CD8-positive, alpha-beta memory T cell (primary cell): ENCODE data around the gene SKAP1. TPM values are rescaled to one million over a fixed set of nuclear protein-coding genes. Genes with fewer than 3 reads are reported as not detected.
A peak's percentile ranks its signal among the peaks of the same experiment; 100 is the strongest.
"Not testable (repeated sequence)": the region's sequence is repeated elsewhere in the genome, so short reads cannot be mapped to it uniquely, and the experiment has no call there.

Source experiments
- CTCF ChIA-PET: fragments of 350-600 bp; sonication (Branson Sonifier 250); formaldehyde crosslinking; loops from one replicate; lab custom pipeline; 2021; ENCODE audit warnings: antibody characterized with exemption; lab: Charles Lee
- POLR2A ChIA-PET: fragments of 350-600 bp; sonication (Branson Sonifier 250); formaldehyde crosslinking; loops from one replicate; lab custom pipeline; 2021; ENCODE audit warnings: antibody characterized with exemption; lab: Charles Lee
- DNase-seq, 5 donors: peaks; one replicate each; pipeline versions ENCODE4 v3.0.0 to v3.0.0-alpha.2; 2020 to 2022; ENCODE audit warnings: mixed read lengths in 1 of 5
- H3K27ac ChIP-seq: one replicate; pipeline ENCODE4 v1.7.0; 2013; ENCODE audit warnings: low read depth, mild to moderate bottlenecking, low read length, moderate library complexity
- H3K27me3 ChIP-seq: 2 replicates; pipeline ENCODE4 v1.7.0; 2013; ENCODE audit warnings: low read length, mild to moderate bottlenecking; ENCODE audit not compliant: insufficient read depth, poor library complexity, severe bottlenecking
- H3K36me3 ChIP-seq: 2 replicates; pipeline ENCODE4 v1.7.0; 2013; ENCODE audit warnings: mild to moderate bottlenecking, low read length, moderate library complexity; ENCODE audit not compliant: insufficient read depth
- H3K4me1 ChIP-seq: 2 replicates; pipeline ENCODE4 v1.7.0; 2013; ENCODE audit warnings: mild to moderate bottlenecking, low read length, moderate library complexity; ENCODE audit not compliant: insufficient read depth
- H3K4me3 ChIP-seq: 2 replicates; pipeline ENCODE4 v1.7.0; 2013; ENCODE audit warnings: mild to moderate bottlenecking, low read length
- H3K9me3 ChIP-seq: 2 replicates; pipeline ENCODE4 v1.7.0; 2013; ENCODE audit warnings: mild to moderate bottlenecking, low read length
- H3K27ac Mint-ChIP-seq, 8 donors: one replicate each; pipeline ENCODE4 v1.8.0; 2020 to 2021; ENCODE audit warnings: mixed read lengths in 8 of 8, mild to moderate bottlenecking in 6 of 8, inconsistent platforms in 3 of 8, moderate library complexity in 3 of 8
- H3K27me3 Mint-ChIP-seq, 2 donors: one replicate each; pipeline ENCODE4 v1.8.0; 2020 to 2021; ENCODE audit warnings: mixed read lengths in 2 of 2, mild to moderate bottlenecking in 1 of 2, moderate library complexity in 1 of 2
- H3K36me3 Mint-ChIP-seq, 3 donors: one replicate each; pipeline ENCODE4 v1.8.0; 2020 to 2021; ENCODE audit warnings: mixed read lengths in 3 of 3, inconsistent platforms in 1 of 3, mild to moderate bottlenecking in 1 of 3
- H3K4me1 Mint-ChIP-seq, 3 donors: one replicate each; pipeline ENCODE4 v1.8.0; 2020 to 2021; ENCODE audit warnings: mixed read lengths in 3 of 3, inconsistent platforms in 1 of 3, mild to moderate bottlenecking in 1 of 3
- H3K4me3 Mint-ChIP-seq, 7 donors: one replicate each; pipeline ENCODE4 v1.8.0; 2020 to 2021; ENCODE audit warnings: mixed read lengths in 7 of 7, mild to moderate bottlenecking in 6 of 7, moderate library complexity in 4 of 7, inconsistent platforms in 2 of 7
- H3K9me3 Mint-ChIP-seq, 5 donors: one replicate each; pipeline ENCODE4 v1.8.0; 2020 to 2022; ENCODE audit warnings: mixed read lengths in 5 of 5, mild to moderate bottlenecking in 3 of 5, moderate library complexity in 2 of 5, inconsistent platforms in 1 of 5
- polyA plus RNA-seq: library from polyadenylated mRNA; unstranded; fragments of 300-500 nt; fragmentation: Illumina TruSeq; gene quantifications from one replicate; pipeline ENCODE4 v1.2.3, GENCODE V29; 2021
- total RNA-seq, 2 experiments: library from RNA; stranded (reverse); gene quantifications; one replicate each; pipeline ENCODE4 v1.2.3, GENCODE V29; 2021

Gene SKAP1
- total and polyA plus RNA-seq, 3 experiments from 2014 or later = 50.5 to 264 (median 56.0) TPM

DNA sequence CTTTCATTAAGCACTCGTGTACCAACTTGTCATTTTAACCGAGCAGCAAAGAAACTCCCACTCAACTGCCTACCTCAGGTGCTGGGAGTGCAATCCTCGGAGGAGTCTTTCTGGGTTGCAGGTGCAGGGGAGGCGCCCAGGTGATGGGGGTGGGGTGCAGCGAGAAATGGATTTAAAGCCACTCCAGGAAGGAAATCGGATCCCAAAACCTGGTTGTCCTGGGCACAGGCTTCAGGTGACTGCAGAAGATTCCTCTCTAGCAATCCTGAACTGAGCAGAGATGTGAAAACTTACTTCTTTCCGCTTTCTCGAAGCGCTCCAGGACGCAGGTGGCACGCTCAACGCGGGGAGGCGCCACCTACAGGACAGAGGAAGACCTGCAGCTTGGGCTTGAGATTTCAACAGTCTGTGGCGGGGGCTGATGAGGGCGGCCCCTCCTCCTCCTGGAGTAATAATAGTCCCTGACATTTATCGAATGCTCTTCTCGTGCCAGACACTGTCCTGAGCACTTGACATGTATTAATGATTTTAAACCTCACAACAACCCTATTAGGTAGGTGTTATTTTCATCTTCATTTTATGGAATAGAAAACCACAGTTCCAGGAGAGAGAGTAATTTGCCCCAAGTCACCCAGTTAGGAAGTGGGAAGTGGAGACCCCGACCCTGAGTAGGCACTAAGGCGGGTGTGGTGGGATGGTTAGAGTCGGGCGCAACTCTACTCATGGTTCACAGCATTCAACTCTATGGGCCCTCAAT is 27.2 kb upstream of the SKAP1 start:
- Histone ChIP-seq H3K4me1 (peaks cover 53% of the 10 kb centered on the region), H3K27ac (no peak overlapping the region), H3K4me3 (peak overlapping the region; percentile 37), H3K36me3 (no peaks in the 10 kb centered on the region), H3K9me3 (no peaks in the 10 kb centered on the region), H3K27me3 (no peaks in the 10 kb centered on the region)
- POLR2A ChIA-PET = interaction anchor here (0.5 to 0.7 kb wide), 4 partner anchors 18 to 188 kb away, joined by 3 to 4 read pairs (median 3); no protein-coding TSS in a partner anchor
- Mint-ChIP-seq H3K36me3 (peaks cover 0 to 1% (median 0%) of the 10 kb centered on the region in 3 donors), H3K27ac (peak overlapping the region in 3 of 8 donors; percentile 40 to 59 (median 55)), H3K9me3 (no peaks in the 10 kb centered on the region), H3K27me3 (peaks cover 0 to 1% of the 10 kb centered on the region in 2 donors), H3K4me3 (peak overlapping the region; percentile 4 to 85 (median 71)), H3K4me1 (peaks cover 52 to 57% (median 55%) of the 10 kb centered on the region in 3 donors)
- DNase-seq = peak; percentile 59 to 84 (median 77)
- CTCF ChIA-PET = interaction anchor here (0.7 to 8.5 kb wide), 17 partner anchors 10 to 155 kb away, joined by 3 to 67 read pairs (median 4); partner anchors contain the start of gene HOXB5

DNA sequence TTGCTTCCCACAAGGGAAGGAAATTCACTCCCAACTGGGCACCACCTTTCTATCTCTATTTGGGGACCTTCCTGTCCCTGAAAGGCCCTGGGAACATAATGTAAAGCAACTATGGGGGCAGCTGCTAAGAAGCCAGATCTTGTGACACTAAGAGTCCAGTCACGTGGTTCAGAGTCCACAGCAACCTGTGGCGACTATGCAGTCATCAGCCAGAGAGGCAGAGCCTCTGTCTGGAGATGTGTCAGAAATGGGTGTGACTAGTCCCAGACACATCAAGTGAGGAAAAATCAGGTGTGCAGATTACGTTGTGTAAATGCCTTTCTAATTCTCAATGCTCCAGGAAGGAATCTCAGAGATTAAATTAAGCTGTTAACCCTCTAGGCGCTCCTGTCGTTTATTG is 26.6 kb upstream of the SKAP1 start:
- H3K4me3 ChIP-seq = peak overlapping the region; percentile 37
- no peak overlapping the region for H3K27ac ChIP-seq
- H3K9me3 ChIP-seq = no peaks in the 10 kb centered on the region
- H3K27me3 Mint-ChIP-seq = no peaks in the 10 kb centered on the region
- peak overlapping the region in 3 of 8 donors; percentile 3 to 60 (median 55) for H3K27ac Mint-ChIP-seq
- CTCF ChIA-PET = interaction anchor here (1.0 to 8.5 kb wide), 15 partner anchors 10 to 154 kb away, joined by 3 to 67 read pairs (median 4); partner anchors contain the start of gene HOXB5
- no peaks in the 10 kb centered on the region for H3K36me3 Mint-ChIP-seq
- DNase-seq = no peak
- no peaks in the 10 kb centered on the region for H3K36me3 ChIP-seq
- H3K4me1 Mint-ChIP-seq = peaks cover 57 to 63% (median 61%) of the 10 kb centered on the region in 3 donors
- POLR2A ChIA-PET = interaction anchor here (0.5 to 0.7 kb wide), 3 partner anchors 17 to 187 kb away, joined by 3 to 4 read pairs (median 3); no protein-coding TSS in a partner anchor
- H3K27me3 ChIP-seq = no peaks in the 10 kb centered on the region
- no peaks in the 10 kb centered on the region for H3K9me3 Mint-ChIP-seq
- peaks cover 59% of the 10 kb centered on the region for H3K4me1 ChIP-seq
- H3K4me3 Mint-ChIP-seq = peak overlapping the region in 6 of 7 donors; percentile 68 to 85 (median 71)

DNA sequence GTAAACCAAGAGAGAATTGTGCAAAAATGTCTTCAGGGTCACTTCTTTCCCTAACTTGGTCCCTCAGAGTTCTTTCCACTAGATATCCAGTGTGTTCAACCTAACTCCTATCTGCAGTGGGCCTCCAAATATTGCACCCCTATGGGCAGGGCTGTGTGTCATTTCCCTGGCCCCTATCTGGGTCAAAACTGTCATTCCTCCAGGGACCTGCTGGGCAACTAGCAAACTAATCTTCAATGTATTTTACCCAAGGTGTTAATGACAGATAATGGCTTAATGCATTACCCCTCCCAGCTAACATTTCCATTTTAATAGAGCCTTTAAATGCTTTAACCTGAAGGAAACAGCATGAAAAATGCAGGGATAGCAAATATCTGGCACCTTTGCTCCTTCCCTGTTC is 25.8 kb upstream of the SKAP1 start:
- Mint-ChIP-seq H3K4me3 (peak overlapping the region in 2 of 7 donors; percentile 10 to 40), H3K36me3 (no peaks in the 10 kb centered on the region), H3K27ac (peak overlapping the region in 3 of 8 donors; percentile 3 to 38 (median 24)), H3K9me3 (no peaks in the 10 kb centered on the region), H3K4me1 (peaks cover 63 to 71% (median 68%) of the 10 kb centered on the region in 3 donors), H3K27me3 (no peaks in the 10 kb centered on the region)
- ChIA-PET POLR2A (no interaction called here), CTCF (interaction anchor here (0.8 to 8.5 kb wide), 6 partner anchors 16 to 137 kb away, joined by 3 to 67 read pairs (median 6); partner anchors contain the start of gene HOXB5)
- Histone ChIP-seq H3K27ac (no peak overlapping the region), H3K4me1 (peaks cover 67% of the 10 kb centered on the region), H3K4me3 (no peak overlapping the region), H3K27me3 (no peaks in the 10 kb centered on the region), H3K9me3 (no peaks in the 10 kb centered on the region), H3K36me3 (no peaks in the 10 kb centered on the region)
- DNase-seq = no peak

DNA sequence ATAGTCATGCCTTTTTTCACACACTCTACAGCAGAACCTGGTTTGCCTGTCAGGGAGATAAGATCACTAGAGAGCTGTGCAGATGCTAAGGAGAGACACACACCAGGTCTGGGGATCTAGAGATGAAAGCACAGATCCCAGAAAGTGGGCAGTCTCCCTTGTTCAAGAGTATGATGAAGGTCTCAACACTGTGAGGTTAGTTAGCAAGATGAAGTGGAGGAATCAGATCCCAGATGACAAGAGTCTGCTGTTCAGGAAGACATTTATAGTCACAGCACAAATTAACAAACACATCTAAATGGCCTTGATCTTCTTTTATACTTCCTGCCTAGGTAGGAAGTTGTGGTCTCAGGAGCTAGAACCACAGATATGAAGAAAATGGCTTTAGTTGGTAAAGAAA is 23.4 kb upstream of the SKAP1 start:
- CTCF ChIA-PET = interaction anchor here (0.7 to 8.5 kb wide), 14 partner anchors 9 to 156 kb away, joined by 3 to 67 read pairs (median 4); partner anchors contain the start of gene HOXB5

DNA sequence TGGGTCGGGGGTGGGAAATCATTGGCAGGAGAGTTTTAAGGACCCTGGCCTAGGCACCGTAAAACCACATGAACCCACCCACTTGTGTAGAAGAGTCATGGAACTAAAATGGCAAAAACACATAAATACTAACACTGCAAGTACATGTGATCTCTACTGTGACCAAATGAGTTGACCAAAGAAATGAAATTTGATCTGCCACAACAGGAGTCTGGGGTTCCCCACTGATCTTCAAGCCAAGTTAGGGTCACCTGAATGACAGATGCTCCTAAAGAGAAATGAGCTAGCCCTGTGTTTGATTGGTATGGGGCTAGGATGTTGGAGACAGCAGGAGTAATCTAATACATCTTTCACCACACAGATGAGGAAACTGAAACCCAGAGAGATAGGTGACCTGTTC is 21.5 kb upstream of the SKAP1 start:
- Mint-ChIP-seq H3K27me3 (no peaks in the 10 kb centered on the region), H3K27ac (peak overlapping the region in 7 of 8 donors; percentile 17 to 88 (median 58))

More for the DNA sequence above, 23.4 kb upstream of the SKAP1 start:
- no peaks in the 10 kb centered on the region for H3K9me3 Mint-ChIP-seq
- peaks cover 68% of the 10 kb centered on the region for H3K4me1 ChIP-seq
- H3K27ac ChIP-seq = peak overlapping the region; percentile 11
- H3K27me3 Mint-ChIP-seq = no peaks in the 10 kb centered on the region
- POLR2A ChIA-PET = interaction anchor here (0.7 to 3.2 kb wide), 6 partner anchors 9 to 103 kb away, joined by 3 to 28 read pairs (median 3); no protein-coding TSS in a partner anchor
- H3K4me3 Mint-ChIP-seq = peak overlapping the region; percentile 3 to 84 (median 79)
- H3K27me3 ChIP-seq = no peaks in the 10 kb centered on the region
- peaks cover 0 to 2% (median 0%) of the 10 kb centered on the region in 3 donors for H3K36me3 Mint-ChIP-seq
- peak overlapping the region; percentile 16 to 97 (median 76) for H3K27ac Mint-ChIP-seq
- DNase-seq = peak in 2 of 5 donors; percentile 67 to 74
- H3K4me1 Mint-ChIP-seq = peaks cover 69 to 87% (median 83%) of the 10 kb centered on the region in 3 donors
- H3K9me3 ChIP-seq = no peaks in the 10 kb centered on the region
- peak overlapping the region; percentile 23 for H3K4me3 ChIP-seq
- no peaks in the 10 kb centered on the region for H3K36me3 ChIP-seq

DNA sequence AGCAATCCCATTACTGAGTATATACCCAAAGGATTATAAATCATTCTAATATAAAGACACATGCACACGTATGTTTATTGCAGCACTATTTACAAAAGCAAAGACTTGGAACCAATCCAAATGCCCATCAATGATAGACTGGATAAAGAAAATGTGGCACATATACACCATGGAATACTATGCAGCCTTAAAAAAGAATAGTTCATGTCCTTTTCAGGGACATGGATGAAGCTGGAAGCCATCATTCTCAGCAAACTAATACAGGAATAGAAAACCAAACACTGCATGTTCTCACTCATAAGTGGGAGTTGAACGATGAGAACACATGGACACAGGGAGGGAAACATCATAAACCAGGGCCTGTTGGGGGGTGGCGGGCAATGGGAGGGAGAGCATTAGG is 19.3 kb upstream of the SKAP1 start:
- H3K4me3 ChIP-seq, H3K27me3 Mint-ChIP-seq, DNase-seq, H3K36me3 Mint-ChIP-seq, H3K27ac Mint-ChIP-seq, H3K9me3 ChIP-seq, H3K9me3 Mint-ChIP-seq, H3K36me3 ChIP-seq, CTCF ChIA-PET, H3K27ac ChIP-seq, POLR2A ChIA-PET, H3K4me3 Mint-ChIP-seq, H3K27me3 ChIP-seq: not testable (repeated sequence)
- peaks cover 55 to 78% (median 75%) of the 10 kb centered on the region in 3 donors for H3K4me1 Mint-ChIP-seq
- peaks cover 63% of the 10 kb centered on the region for H3K4me1 ChIP-seq

More for the DNA sequence above, 21.5 kb upstream of the SKAP1 start:
- Histone ChIP-seq H3K9me3 (no peaks in the 10 kb centered on the region), H3K4me1 (peaks cover 63% of the 10 kb centered on the region), H3K27me3 (no peaks in the 10 kb centered on the region), H3K27ac (no peak overlapping the region), H3K4me3 (no peak overlapping the region), H3K36me3 (no peaks in the 10 kb centered on the region)
- Mint-ChIP-seq H3K4me3 (peak overlapping the region in 2 of 7 donors; percentile 20 to 37), H3K36me3 (peaks cover 0 to 2% (median 0%) of the 10 kb centered on the region in 3 donors), H3K9me3 (no peaks in the 10 kb centered on the region), H3K4me1 (peaks cover 55 to 78% (median 75%) of the 10 kb centered on the region in 3 donors)
- ChIA-PET CTCF (interaction anchor here (1.3 to 8.5 kb wide), 2 partner anchors 11 to 41 kb away, joined by 3 to 67 read pairs; no protein-coding TSS in a partner anchor), POLR2A (interaction anchor here (3.2 kb wide), 1 partner anchor 11 kb away, joined by 28 read pairs; no protein-coding TSS in a partner anchor)
- no peak for DNase-seq

DNA sequence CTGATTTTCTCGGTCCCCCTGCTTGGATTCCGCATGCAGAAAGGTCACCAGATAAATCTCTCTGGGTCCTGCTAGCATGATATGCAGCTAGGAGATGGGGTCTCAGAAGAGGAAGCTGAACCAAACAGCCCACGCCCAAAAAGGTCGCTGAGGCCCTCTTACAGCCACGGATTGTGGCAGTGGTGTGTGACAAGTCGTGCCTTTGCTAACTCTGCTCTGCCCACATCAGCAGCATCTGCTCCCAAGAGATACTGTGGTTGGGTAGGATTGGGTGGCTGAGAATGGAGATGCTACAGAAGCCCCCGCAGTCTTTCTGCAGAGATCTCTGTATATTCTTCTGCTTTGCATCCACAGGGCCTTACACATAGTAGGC is 15.2 kb upstream of the SKAP1 start:
- H3K27ac ChIP-seq = no peak overlapping the region

More for the DNA sequence above, 15.2 kb upstream of the SKAP1 start:
- Mint-ChIP-seq H3K4me1 (peaks cover 58 to 77% (median 73%) of the 10 kb centered on the region in 3 donors), H3K27ac (peak overlapping the region in 3 of 8 donors; percentile 74 to 89 (median 89)), H3K27me3 (no peaks in the 10 kb centered on the region), H3K4me3 (peak overlapping the region in 2 of 7 donors; percentile 28 to 83), H3K36me3 (no peaks in the 10 kb centered on the region), H3K9me3 (no peaks in the 10 kb centered on the region)
- DNase-seq = no peak
- no peak overlapping the region for H3K4me3 ChIP-seq
- H3K27me3 ChIP-seq = no peaks in the 10 kb centered on the region
- H3K36me3 ChIP-seq = no peaks in the 10 kb centered on the region
- CTCF ChIA-PET = interaction anchor here (1.7 to 2.1 kb wide), 3 partner anchors 9 to 17 kb away, joined by 5 to 6 read pairs (median 5); no protein-coding TSS in a partner anchor
- POLR2A ChIA-PET = interaction anchor here (0.7 to 0.8 kb wide), 2 partner anchors 8 to 10 kb away, joined by 3 read pairs; no protein-coding TSS in a partner anchor
- H3K9me3 ChIP-seq = no peaks in the 10 kb centered on the region
- H3K4me1 ChIP-seq = peaks cover 66% of the 10 kb centered on the region
